HG03469 (cell line): Measurements from ENCODE around the gene PPP2R2B.

Experiments
- ATAC-seq: cut with Tn5 transposase; IDR thresholded peaks from one replicate; pipeline ENCODE4 v1.9.1; 2021; ENCODE audit warnings: mild to moderate bottlenecking, moderate library complexity, moderate number of reproducible peaks; ENCODE audit not compliant: unreplicated experiment

PPP2R2B gene

GRCh38 chr5:146888351-146888978 lies 9.9 kb upstream of the PPP2R2B start:
- no peak for ATAC-seq

GRCh38 chr5:146884066-146884626 lies 5.6 kb upstream of the PPP2R2B start:
- ATAC-seq = no peak

- no peak for ATAC-seq
Measured at GRCh38 chr5:146883511-146883910, 5.0 kb upstream of the PPP2R2B start.

- ATAC-seq = no peak
Measured at GRCh38 chr5:146880966-146881365, 2.4 kb upstream of the PPP2R2B start.

GRCh38 chr5:146877783-146878475 lies 628 bp downstream of the PPP2R2B start:
- ATAC-seq = no peak

GRCh38 chr5:146877178-146877681 lies 1.3 kb downstream of the PPP2R2B start:
- no peak for ATAC-seq

- no peak for ATAC-seq
Measured at GRCh38 chr5:146873186-146873917, 5.2 kb downstream of the PPP2R2B start.

- ATAC-seq = no peak
Measured at GRCh38 chr5:146872188-146872587, 6.4 kb downstream of the PPP2R2B start.

- ATAC-seq = no peak
Measured at GRCh38 chr5:146867996-146868708, 10.4 kb downstream of the PPP2R2B start.

GRCh38 chr5:146866263-146866662 lies 12.3 kb downstream of the PPP2R2B start:
- ATAC-seq = no peak

- ATAC-seq = no peak
Measured at GRCh38 chr5:146862641-146863040, 15.9 kb downstream of the PPP2R2B start.

GRCh38 chr5:146860213-146860893 lies 18.2 kb downstream of the PPP2R2B start:
- ATAC-seq = no peak

- ATAC-seq = no peak
Measured at GRCh38 chr5:146852089-146852488, 26.5 kb downstream of the PPP2R2B start.

GRCh38 chr5:146851133-146851532 lies 27.4 kb downstream of the PPP2R2B start:
- no peak for ATAC-seq

- ATAC-seq = no peak
Measured at GRCh38 chr5:146849694-146850303, 28.8 kb downstream of the PPP2R2B start.

GRCh38 chr5:146848133-146848532 lies 30.4 kb downstream of the PPP2R2B start:
- no peak for ATAC-seq

GRCh38 chr5:146840016-146840415 lies 38.5 kb downstream of the PPP2R2B start:
- no peak for ATAC-seq

- no peak for ATAC-seq
Measured at GRCh38 chr5:146836226-146836842, 42.2 kb downstream of the PPP2R2B start.

- ATAC-seq = no peak
Measured at GRCh38 chr5:146832985-146833732, 45.4 kb downstream of the PPP2R2B start.
